HEK293 (cell line): Measurements from ENCODE around the gene WDSUB1.

Experiments used
- CTCF ChIA-PET: fragments of 350-600 bp; formaldehyde crosslinking; extraction: SDS; loops from one replicate; lab custom pipeline; 2021; ENCODE audit warnings: antibody characterized with exemption; lab: Yijun Ruan, JAX
- POLR2A ChIA-PET: fragments of 300-600 bp; formaldehyde crosslinking; extraction: SDS; loops from one replicate; lab custom pipeline; 2020; ENCODE audit warnings: antibody characterized with exemption, inconsistent platforms; lab: Yijun Ruan, JAX
- H3K27ac ChIP-seq: fragments of 200-500 bp; sonication (Bioruptor generic); 2 replicates; pipeline ENCODE4 v1.5.1; 2014; ENCODE audit warnings: low read depth, low read length, control low read depth, inconsistent platforms; ENCODE audit errors: extremely low read depth
- H3K36me3 ChIP-seq, 2 experiments: fragments of 200-500 bp in 1 of 2; sonication (Bioruptor generic) in 1 of 2; 1 replicate in 1 of 2; 2 replicates in 1 of 2; pipeline ENCODE4 v1.5.1; 2014 to 2017; ENCODE audit warnings: inconsistent platforms in 2 of 2, low read length in 2 of 2; ENCODE audit not compliant: control insufficient read depth in 2 of 2, insufficient read depth in 1 of 2
- H3K4me1 ChIP-seq: fragments of 200-500 bp; sonication (Bioruptor generic); 2 replicates; pipeline ENCODE4 v1.5.1; 2014; ENCODE audit warnings: mild to moderate bottlenecking, low read length, inconsistent platforms; ENCODE audit not compliant: control insufficient read depth, insufficient read depth
- H3K4me3 ChIP-seq: 2 replicates; pipeline ENCODE4 v1.5.1; 2011; ENCODE audit warnings: low read depth, mild to moderate bottlenecking, control low read depth, low read length, moderate library complexity
- H3K9me3 ChIP-seq: fragments of 200-500 bp; sonication (Bioruptor generic); 2 replicates; pipeline ENCODE4 v1.5.1; 2014; ENCODE audit warnings: low read depth, low read length, inconsistent platforms; ENCODE audit not compliant: control insufficient read depth, insufficient read depth
- KLF1 ChIP-seq: fragments of 450-650 bp; formaldehyde crosslinking; IDR thresholded peaks from 2 replicates; pipeline ENCODE4 v1.5.1; 2016; ENCODE audit warnings: missing biosample characterization, missing genetic modification characterization
- RBAK ChIP-seq: fragments of 450-650 bp; formaldehyde crosslinking; IDR thresholded peaks from 2 replicates; pipeline ENCODE4 v1.5.1; 2016; ENCODE audit warnings: missing biosample characterization, missing genetic modification characterization
- TCF7L2 ChIP-seq: IDR thresholded peaks from 2 replicates; pipeline ENCODE4 v1.6.1; 2011; ENCODE audit warnings: low read depth, mild to moderate bottlenecking, inconsistent platforms, low read length, moderate library complexity, borderline replicate concordance
- ZBTB1 ChIP-seq: fragments of 450-650 bp; formaldehyde crosslinking; IDR thresholded peaks from 2 replicates; pipeline ENCODE4 v1.5.1; 2016; ENCODE audit warnings: missing biosample characterization, missing genetic modification characterization
- ZBTB17 ChIP-seq: fragments of 450-650 bp; formaldehyde crosslinking; IDR thresholded peaks from 2 replicates; pipeline ENCODE4 v1.5.1; 2016; ENCODE audit warnings: missing biosample characterization, missing genetic modification characterization
- ZNF114 ChIP-seq: fragments of 450-650 bp; formaldehyde crosslinking; IDR thresholded peaks from 2 replicates; pipeline ENCODE4 v1.5.0; 2017; ENCODE audit warnings: missing biosample characterization, missing genetic modification characterization
- ZNF146 ChIP-seq: fragments of 450-650 bp; formaldehyde crosslinking; IDR thresholded peaks from 2 replicates; pipeline ENCODE4 v1.5.1; 2016; ENCODE audit warnings: missing biosample characterization, missing genetic modification characterization
- ZNF24 ChIP-seq: fragments of 450-650 bp; formaldehyde crosslinking; IDR thresholded peaks from 2 replicates; pipeline ENCODE4 v1.5.1; 2016; ENCODE audit warnings: missing biosample characterization, missing genetic modification characterization
- ZNF391 ChIP-seq: fragments of 450-650 bp; formaldehyde crosslinking; IDR thresholded peaks from 2 replicates; pipeline ENCODE4 v1.5.1; 2016; ENCODE audit warnings: low read depth, missing biosample characterization, missing genetic modification characterization, borderline replicate concordance
- ZNF394 ChIP-seq: fragments of 450-650 bp; formaldehyde crosslinking; IDR thresholded peaks from 2 replicates; pipeline ENCODE4 v1.5.1; 2016; ENCODE audit warnings: missing biosample characterization, missing genetic modification characterization, mild to moderate bottlenecking, moderate library complexity, borderline replicate concordance
- ZNF423 ChIP-seq: fragments of 450-650 bp; formaldehyde crosslinking; IDR thresholded peaks from 2 replicates; pipeline ENCODE4 v1.5.1; 2016; ENCODE audit warnings: missing biosample characterization, missing genetic modification characterization
- ZNF510 ChIP-seq: fragments of 450-650 bp; formaldehyde crosslinking; IDR thresholded peaks from 2 replicates; pipeline ENCODE4 v1.5.1; 2018; ENCODE audit warnings: mild to moderate bottlenecking, missing genetic modification characterization, missing biosample characterization; ENCODE audit not compliant: insufficient replicate concordance
- ZNF555 ChIP-seq: fragments of 450-650 bp; formaldehyde crosslinking; conservative IDR thresholded peaks from 2 replicates; pipeline ENCODE4 v1.5.1; 2017; ENCODE audit warnings: missing biosample characterization, mild to moderate bottlenecking, missing genetic modification characterization, inconsistent platforms
- ZNF629 ChIP-seq: fragments of 450-650 bp; formaldehyde crosslinking; IDR thresholded peaks from 2 replicates; pipeline ENCODE4 v1.5.1; 2017; ENCODE audit warnings: missing biosample characterization, missing genetic modification characterization
- ZSCAN23 ChIP-seq: fragments of 450-650 bp; formaldehyde crosslinking; IDR thresholded peaks from 2 replicates; pipeline ENCODE4 v1.5.1; 2016; ENCODE audit warnings: missing biosample characterization, missing genetic modification characterization
- TF ChIP-seq, protein P1 (sequence below): fragments of 450-650 bp; formaldehyde crosslinking; IDR thresholded peaks from 2 replicates; pipeline ENCODE4 v1.5.1; 2016; ENCODE audit warnings: missing biosample characterization, missing genetic modification characterization
- TF ChIP-seq, protein P2 (sequence below): fragments of 450-650 bp; formaldehyde crosslinking; conservative IDR thresholded peaks from 2 replicates; pipeline ENCODE4 v1.5.1; 2016; ENCODE audit warnings: low read depth, missing biosample characterization, missing genetic modification characterization

Gene WDSUB1

DNA sequence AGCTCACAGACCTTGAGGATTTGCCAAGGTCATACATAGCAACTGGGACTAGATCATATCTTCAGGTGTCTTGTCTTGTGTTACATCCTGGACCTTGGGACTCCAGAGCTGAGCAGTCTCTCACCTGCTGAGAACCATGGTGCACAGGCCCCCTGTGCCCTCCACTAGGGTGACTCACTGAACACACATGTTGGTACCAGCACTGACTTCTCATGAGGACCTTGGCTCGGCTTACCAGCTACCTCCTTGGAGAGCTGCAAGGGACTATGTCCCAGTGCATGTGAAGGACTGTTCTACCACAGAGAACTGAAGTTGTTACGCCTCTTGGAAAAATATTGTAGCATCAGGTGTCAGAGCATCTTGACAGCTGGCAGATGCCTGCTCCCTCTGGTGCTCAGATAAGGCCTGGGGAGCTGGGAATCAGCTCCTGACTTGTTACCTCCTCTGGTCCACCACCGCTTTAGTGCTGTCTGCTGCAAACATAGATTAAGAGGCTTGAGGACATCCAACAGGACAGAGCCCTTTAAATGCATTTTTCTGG lies 72.1 kb downstream of the WDSUB1 start:
- Histone ChIP-seq H3K27ac (no peak overlapping the region), H3K9me3 (no peaks in the 10 kb centered on the region), H3K4me3 (no peak overlapping the region), H3K4me1 (no peaks in the 10 kb centered on the region), H3K36me3 (peaks cover 0 to 46% of the 10 kb centered on the region in 2 experiments; a peak in 1 of 3 replicates)
- CTCF ChIA-PET = interaction anchor here (0.6 kb wide), 1 partner anchor 33 kb away, joined by 3 read pairs; no protein-coding TSS in a partner anchor
- POLR2A ChIA-PET = no interaction called here
- no peak for TF ChIP-seq RBAK (tag by site-specific recombination)

DNA sequence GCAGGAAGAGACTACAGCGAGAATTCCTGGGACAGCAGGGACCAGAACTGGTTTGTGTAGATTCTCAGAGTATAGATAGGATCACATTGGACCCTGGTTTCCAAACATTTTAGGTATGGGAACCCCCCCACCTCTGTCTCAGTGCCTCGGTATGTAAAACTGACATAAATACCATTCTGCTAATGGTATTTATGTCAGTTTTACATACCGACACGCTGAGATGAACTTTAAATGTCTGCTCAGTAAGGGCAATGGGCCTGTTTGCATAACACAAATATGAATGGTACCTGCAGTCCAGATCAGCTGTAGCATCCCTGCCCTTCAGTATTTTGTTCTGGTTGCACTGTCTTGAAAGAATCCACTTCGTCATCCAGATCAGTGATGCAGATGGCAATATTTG lies 73.2 kb downstream of the WDSUB1 start:
- Histone ChIP-seq H3K27ac (no peak overlapping the region), H3K9me3 (no peaks in the 10 kb centered on the region), H3K4me3 (no peak overlapping the region), H3K4me1 (no peaks in the 10 kb centered on the region), H3K36me3 (peaks cover 0 to 43% of the 10 kb centered on the region in 2 experiments; a peak in 1 of 3 replicates)
- no peak for TF ChIP-seq ZNF423
- TF ChIP-seq ZNF391 (tag by site-specific recombination) = no peak
- no peak for TF ChIP-seq KLF1 (tag by site-specific recombination)
- CTCF ChIA-PET = no interaction called here
- POLR2A ChIA-PET = no interaction called here

DNA sequence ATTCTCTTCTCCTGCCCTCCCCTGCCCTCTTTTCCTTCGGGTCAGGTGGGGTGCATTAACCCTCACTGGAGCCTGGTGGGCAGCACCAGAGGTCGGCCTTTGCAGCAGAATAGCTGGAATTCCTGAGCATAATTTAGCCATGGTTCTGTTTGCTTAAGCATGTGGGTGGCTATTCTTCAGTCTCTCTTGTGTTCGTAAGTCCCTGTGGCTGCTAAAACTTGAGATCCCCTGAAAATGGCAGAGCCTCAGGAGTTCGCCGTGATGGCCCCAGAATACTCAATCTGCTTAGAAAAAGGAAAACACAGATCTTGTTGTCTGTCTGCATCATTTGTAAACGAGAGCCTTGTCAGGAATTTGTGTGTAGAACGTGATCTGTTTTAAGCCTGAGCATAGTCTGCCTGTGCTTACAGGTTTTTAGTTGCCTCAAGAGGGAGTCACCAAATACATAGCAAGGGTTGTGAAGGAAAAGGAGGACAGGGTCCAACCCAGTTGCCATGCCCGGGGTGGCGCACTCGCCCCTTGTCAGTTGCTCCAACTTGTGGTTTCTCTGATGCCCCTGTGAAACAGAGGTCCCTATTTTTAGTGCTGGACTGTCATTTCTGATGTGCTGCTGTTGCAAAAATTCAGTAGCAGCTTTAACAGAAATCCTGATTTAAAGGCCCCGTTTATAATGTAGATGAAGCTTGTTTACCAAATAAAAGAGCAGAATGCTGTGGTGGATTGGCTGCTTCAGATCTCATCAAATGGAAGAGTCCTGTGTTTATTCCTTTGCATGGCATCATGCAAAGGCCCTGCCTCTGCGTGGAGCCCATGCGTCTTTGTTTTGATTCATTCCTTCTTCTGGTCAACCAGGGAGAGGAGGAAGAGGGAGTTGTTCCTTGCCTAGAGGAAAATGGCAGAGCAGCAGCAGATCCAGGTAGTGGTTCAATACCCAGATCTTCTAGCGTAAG lies 74.8 kb downstream of the WDSUB1 start:
- ChIA-PET CTCF (no interaction called here), POLR2A (no interaction called here)
- H3K27ac ChIP-seq = no peak overlapping the region

More for the DNA sequence above, 74.8 kb downstream of the WDSUB1 start:
- no peaks in the 10 kb centered on the region for H3K9me3 ChIP-seq
- no peaks in the 10 kb centered on the region for H3K4me1 ChIP-seq
- peaks cover 0 to 29% of the 10 kb centered on the region in 2 experiments; a peak in 1 of 3 replicates for H3K36me3 ChIP-seq
- H3K4me3 ChIP-seq = no peak overlapping the region
- TF ChIP-seq ZNF629 = no peak
- no peak for TF ChIP-seq ZNF510
- TF ChIP-seq, protein P1, sequence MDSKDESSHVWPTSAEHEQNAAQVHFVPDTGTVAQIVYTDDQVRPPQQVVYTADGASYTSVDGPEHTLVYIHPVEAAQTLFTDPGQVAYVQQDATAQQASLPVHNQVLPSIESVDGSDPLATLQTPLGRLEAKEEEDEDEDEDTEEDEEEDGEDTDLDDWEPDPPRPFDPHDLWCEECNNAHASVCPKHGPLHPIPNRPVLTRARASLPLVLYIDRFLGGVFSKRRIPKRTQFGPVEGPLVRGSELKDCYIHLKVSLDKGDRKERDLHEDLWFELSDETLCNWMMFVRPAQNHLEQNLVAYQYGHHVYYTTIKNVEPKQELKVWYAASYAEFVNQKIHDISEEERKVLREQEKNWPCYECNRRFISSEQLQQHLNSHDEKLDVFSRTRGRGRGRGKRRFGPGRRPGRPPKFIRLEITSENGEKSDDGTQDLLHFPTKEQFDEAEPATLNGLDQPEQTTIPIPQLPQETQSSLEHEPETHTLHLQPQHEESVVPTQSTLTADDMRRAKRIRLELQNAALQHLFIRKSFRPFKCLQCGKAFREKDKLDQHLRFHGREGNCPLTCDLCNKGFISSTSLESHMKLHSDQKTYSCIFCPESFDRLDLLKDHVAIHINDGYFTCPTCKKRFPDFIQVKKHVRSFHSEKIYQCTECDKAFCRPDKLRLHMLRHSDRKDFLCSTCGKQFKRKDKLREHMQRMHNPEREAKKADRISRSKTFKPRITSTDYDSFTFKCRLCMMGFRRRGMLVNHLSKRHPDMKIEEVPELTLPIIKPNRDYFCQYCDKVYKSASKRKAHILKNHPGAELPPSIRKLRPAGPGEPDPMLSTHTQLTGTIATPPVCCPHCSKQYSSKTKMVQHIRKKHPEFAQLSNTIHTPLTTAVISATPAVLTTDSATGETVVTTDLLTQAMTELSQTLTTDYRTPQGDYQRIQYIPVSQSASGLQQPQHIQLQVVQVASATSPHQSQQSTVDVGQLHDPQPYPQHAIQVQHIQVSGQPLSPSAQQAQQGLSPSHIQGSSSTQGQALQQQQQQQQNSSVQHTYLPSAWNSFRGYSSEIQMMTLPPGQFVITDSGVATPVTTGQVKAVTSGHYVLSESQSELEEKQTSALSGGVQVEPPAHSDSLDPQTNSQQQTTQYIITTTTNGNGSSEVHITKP (tag by site-specific recombination) = no peak
- no peak for TF ChIP-seq ZBTB17
- no peak for TF ChIP-seq ZNF394 (tag by site-specific recombination)
- no peak for TF ChIP-seq ZNF423
- TF ChIP-seq ZNF24 (tag by site-specific recombination) = no peak
- TF ChIP-seq, protein P2, sequence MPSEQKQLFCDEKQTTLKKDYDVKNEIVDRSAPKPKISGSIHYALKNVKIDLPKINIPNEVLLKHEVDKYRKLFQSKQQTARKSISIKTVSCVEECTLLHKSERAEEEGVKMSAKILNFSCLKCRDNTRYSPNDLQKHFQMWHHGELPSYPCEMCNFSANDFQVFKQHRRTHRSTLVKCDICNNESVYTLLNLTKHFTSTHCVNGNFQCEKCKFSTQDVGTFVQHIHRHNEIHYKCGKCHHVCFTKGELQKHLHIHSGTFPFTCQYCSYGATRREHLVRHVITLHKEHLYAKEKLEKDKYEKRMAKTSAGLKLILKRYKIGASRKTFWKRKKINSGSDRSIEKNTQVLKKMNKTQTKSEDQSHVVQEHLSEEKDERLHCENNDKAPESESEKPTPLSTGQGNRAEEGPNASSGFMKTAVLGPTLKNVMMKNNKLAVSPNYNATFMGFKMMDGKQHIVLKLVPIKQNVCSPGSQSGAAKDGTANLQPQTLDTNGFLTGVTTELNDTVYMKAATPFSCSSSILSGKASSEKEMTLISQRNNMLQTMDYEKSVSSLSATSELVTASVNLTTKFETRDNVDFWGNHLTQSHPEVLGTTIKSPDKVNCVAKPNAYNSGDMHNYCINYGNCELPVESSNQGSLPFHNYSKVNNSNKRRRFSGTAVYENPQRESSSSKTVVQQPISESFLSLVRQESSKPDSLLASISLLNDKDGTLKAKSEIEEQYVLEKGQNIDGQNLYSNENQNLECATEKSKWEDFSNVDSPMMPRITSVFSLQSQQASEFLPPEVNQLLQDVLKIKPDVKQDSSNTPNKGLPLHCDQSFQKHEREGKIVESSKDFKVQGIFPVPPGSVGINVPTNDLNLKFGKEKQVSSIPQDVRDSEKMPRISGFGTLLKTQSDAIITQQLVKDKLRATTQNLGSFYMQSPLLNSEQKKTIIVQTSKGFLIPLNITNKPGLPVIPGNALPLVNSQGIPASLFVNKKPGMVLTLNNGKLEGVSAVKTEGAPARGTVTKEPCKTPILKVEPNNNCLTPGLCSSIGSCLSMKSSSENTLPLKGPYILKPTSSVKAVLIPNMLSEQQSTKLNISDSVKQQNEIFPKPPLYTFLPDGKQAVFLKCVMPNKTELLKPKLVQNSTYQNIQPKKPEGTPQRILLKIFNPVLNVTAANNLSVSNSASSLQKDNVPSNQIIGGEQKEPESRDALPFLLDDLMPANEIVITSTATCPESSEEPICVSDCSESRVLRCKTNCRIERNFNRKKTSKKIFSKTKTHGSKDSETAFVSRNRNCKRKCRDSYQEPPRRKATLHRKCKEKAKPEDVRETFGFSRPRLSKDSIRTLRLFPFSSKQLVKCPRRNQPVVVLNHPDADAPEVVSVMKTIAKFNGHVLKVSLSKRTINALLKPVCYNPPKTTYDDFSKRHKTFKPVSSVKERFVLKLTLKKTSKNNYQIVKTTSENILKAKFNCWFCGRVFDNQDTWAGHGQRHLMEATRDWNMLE = no peak
- TF ChIP-seq ZNF114 (tag by site-specific recombination) = no peak
- no peak for TF ChIP-seq ZSCAN23 (tag by site-specific recombination)
- no peak for TF ChIP-seq ZBTB1 (tag by site-specific recombination)
- no peak for TF ChIP-seq ZNF146
- no peak for TF ChIP-seq ZNF555
- TF ChIP-seq TCF7L2 = no peak
